SK-N-MC (cell line): Measurements from ENCODE around the gene SLCO4A1.

Experiments
- EZH2 ChIP-seq: fragments of 200-600 bp; sonication (generic); IDR thresholded peaks from one replicate; pipeline ENCODE4 v1.6.1; 2017; ENCODE audit warnings: antibody characterized with exemption
- FOXP2 ChIP-seq: optimal IDR thresholded peaks from 2 replicates; pipeline ENCODE3; 2011; ENCODE audit warnings: mild to moderate bottlenecking, moderate library complexity; ENCODE audit not compliant: insufficient read depth; ENCODE audit errors: extremely low read length, control extremely low read depth
- POLR2AphosphoS5 ChIP-seq: IDR thresholded peaks from 2 replicates; pipeline ENCODE4 v1.6.1; 2012; ENCODE audit warnings: mild to moderate bottlenecking, low read depth, low read length, borderline replicate concordance

- no peak for TF ChIP-seq EZH2
- TF ChIP-seq POLR2AphosphoS5 = no peak
- no peak for TF ChIP-seq FOXP2
Measured at GRCh38 chr20:62595491-62595890, 46.8 kb upstream of the SLCO4A1 start.
